Neural progenitor cell (in vitro differentiated cells): ENCODE data around the gene SLC23A2. TPM values are rescaled to one million over a fixed set of nuclear protein-coding genes. Genes with fewer than 3 reads are reported as not detected.

Experiments used
- DNase-seq: peaks from one replicate; pipeline ENCODE4 v3.0.0-alpha.2; 2016; ENCODE audit warnings: low spot score
- H2AFZ ChIP-seq: fragments of 200-600 bp; sonication (generic); replicated peaks from 2 replicates; pipeline ENCODE4 v1.6.1; 2016; ENCODE audit warnings: antibody characterized with exemption
- H3F3A ChIP-seq: fragments of 200-600 bp; sonication (generic); 2 replicates; pipeline ENCODE4 v1.6.1; 2016; ENCODE audit warnings: antibody characterized with exemption, low read depth
- H3K27ac ChIP-seq: fragments of 200-600 bp; sonication (generic); 2 replicates; pipeline ENCODE4 v1.5.1; 2016; ENCODE audit warnings: mild to moderate bottlenecking
- H3K27me3 ChIP-seq: fragments of 200-600 bp; sonication (generic); 2 replicates; pipeline ENCODE4 v1.6.1; 2016; ENCODE audit warnings: mild to moderate bottlenecking, moderate library complexity
- H3K36me3 ChIP-seq: fragments of 200-600 bp; sonication (generic); 2 replicates; pipeline ENCODE4 v1.5.1; 2016
- H3K4me1 ChIP-seq: fragments of 200-600 bp; sonication (generic); 2 replicates; pipeline ENCODE4 v1.6.1; 2016; ENCODE audit warnings: mixed run types
- H3K4me2 ChIP-seq: fragments of 200-600 bp; sonication (generic); 2 replicates; pipeline ENCODE4 v1.6.1; 2016
- H3K4me3 ChIP-seq: fragments of 200-600 bp; sonication (generic); 2 replicates; pipeline ENCODE4 v1.5.1; 2016
- H3K79me2 ChIP-seq: fragments of 200-600 bp; sonication (generic); 2 replicates; pipeline ENCODE4 v1.6.1; 2016; ENCODE audit warnings: low read depth
- H3K9ac ChIP-seq: fragments of 200-600 bp; sonication (generic); 2 replicates; pipeline ENCODE4 v1.6.1; 2016
- H3K9me3 ChIP-seq: fragments of 200-600 bp; sonication (generic); 2 replicates; pipeline ENCODE4 v1.5.1; 2016; ENCODE audit warnings: low read depth
- H4K20me1 ChIP-seq: fragments of 200-600 bp; sonication (generic); 2 replicates; pipeline ENCODE4 v1.6.1; 2016; ENCODE audit warnings: low read depth
- H3K27ac Mint-ChIP-seq: 3 replicates; pipeline ENCODE4 v1.8.0; 2021; ENCODE audit warnings: mixed read lengths
- H3K27me3 Mint-ChIP-seq: 2 replicates; pipeline ENCODE4 v1.8.0; 2022; ENCODE audit warnings: low read depth, mild to moderate bottlenecking, inconsistent platforms, moderate library complexity, mixed read lengths; ENCODE audit not compliant: insufficient read depth
- H3K36me3 Mint-ChIP-seq: 3 replicates; pipeline ENCODE4 v1.8.0; 2021; ENCODE audit warnings: mixed read lengths
- H3K4me1 Mint-ChIP-seq: 3 replicates; pipeline ENCODE4 v1.8.0; 2021; ENCODE audit warnings: mixed read lengths
- H3K4me3 Mint-ChIP-seq: 3 replicates; pipeline ENCODE4 v1.8.0; 2021; ENCODE audit warnings: mild to moderate bottlenecking, moderate library complexity, mixed read lengths
- H3K9me3 Mint-ChIP-seq: 3 replicates; pipeline ENCODE4 v1.8.0; 2020; ENCODE audit warnings: mixed read lengths
- CTCF ChIP-seq: fragments of 200-600 bp; sonication (generic); IDR thresholded peaks from 2 replicates; pipeline ENCODE4 v1.5.1; 2017; ENCODE audit warnings: antibody characterized with exemption, mild to moderate bottlenecking
- EZH2 ChIP-seq: fragments of 200-600 bp; sonication (generic); IDR thresholded peaks from 2 replicates; pipeline ENCODE4 v1.6.1; 2017; ENCODE audit warnings: antibody characterized with exemption, mild to moderate bottlenecking, moderate library complexity
- EZH2phosphoT487 ChIP-seq: fragments of 200-600 bp; sonication (generic); IDR thresholded peaks from 2 replicates; pipeline ENCODE4 v1.6.1; 2017; ENCODE audit warnings: antibody characterized with exemption
- total RNA-seq: library from RNA; depleted of rRNA; stranded (reverse); fragments of >200 nt; gene quantifications from 2 replicates; pipeline ENCODE4 v1.2.3, GENCODE V29; 2015; ENCODE audit warnings: low replicate concordance

SLC23A2 gene
- total RNA-seq, 1 donor from 2014 or later = 13.0 TPM

GRCh38 chr20:4864311-4864752, 137.0 kb downstream of the SLC23A2 start:
- no peaks in the 10 kb centered on the region for H3K9me3 Mint-ChIP-seq

GRCh38 chr20:4862661-4863060, 138.6 kb downstream of the SLC23A2 start:
- peaks cover 3% of the 10 kb centered on the region for H3K27me3 Mint-ChIP-seq
- H3K4me1 Mint-ChIP-seq = no peaks in the 10 kb centered on the region
- Histone ChIP-seq H2AFZ (no peak overlapping the region), H3K9ac (no peak overlapping the region), H3K27me3 (no peaks in the 10 kb centered on the region), H3K36me3 (no peaks in the 10 kb centered on the region), H3K79me2 (no peaks in the 10 kb centered on the region), H3K4me2 (no peak overlapping the region), H3K4me1 (no peaks in the 10 kb centered on the region), H3K27ac (no peak overlapping the region), H3K9me3 (no peaks in the 10 kb centered on the region), H3K4me3 (no peak overlapping the region), H4K20me1 (no peaks in the 10 kb centered on the region), H3F3A (no peaks in the 10 kb centered on the region)
- DNase-seq = no peak
- peaks cover 25% of the 10 kb centered on the region for H3K36me3 Mint-ChIP-seq
- no peak for TF ChIP-seq CTCF
- no peak for TF ChIP-seq EZH2phosphoT487
- no peak for TF ChIP-seq EZH2
- H3K9me3 Mint-ChIP-seq = no peaks in the 10 kb centered on the region
- no peak overlapping the region for H3K27ac Mint-ChIP-seq
- H3K4me3 Mint-ChIP-seq = no peak overlapping the region

More at GRCh38 chr20:4864311-4864752, 137.0 kb downstream of the SLC23A2 start:
- no peak overlapping the region for H2AFZ ChIP-seq
- H3K4me3 ChIP-seq = no peak overlapping the region
- Mint-ChIP-seq H3K36me3 (peaks cover 24% of the 10 kb centered on the region), H3K27me3 (peaks cover 4% of the 10 kb centered on the region), H3K27ac (no peak overlapping the region), H3K4me1 (no peaks in the 10 kb centered on the region), H3K4me3 (no peak overlapping the region)
- H4K20me1 ChIP-seq = no peaks in the 10 kb centered on the region
- no peak overlapping the region for H3K27ac ChIP-seq
- no peaks in the 10 kb centered on the region for H3K79me2 ChIP-seq
- H3F3A ChIP-seq = no peaks in the 10 kb centered on the region
- no peak overlapping the region for H3K4me2 ChIP-seq
- no peak for DNase-seq
- H3K9ac ChIP-seq = no peak overlapping the region
- no peaks in the 10 kb centered on the region for H3K36me3 ChIP-seq
- H3K4me1 ChIP-seq = no peaks in the 10 kb centered on the region
- TF ChIP-seq EZH2phosphoT487 = no peak
- TF ChIP-seq EZH2 = no peak
- no peak for TF ChIP-seq CTCF
- no peaks in the 10 kb centered on the region for H3K27me3 ChIP-seq
- H3K9me3 ChIP-seq = no peaks in the 10 kb centered on the region

DNA sequence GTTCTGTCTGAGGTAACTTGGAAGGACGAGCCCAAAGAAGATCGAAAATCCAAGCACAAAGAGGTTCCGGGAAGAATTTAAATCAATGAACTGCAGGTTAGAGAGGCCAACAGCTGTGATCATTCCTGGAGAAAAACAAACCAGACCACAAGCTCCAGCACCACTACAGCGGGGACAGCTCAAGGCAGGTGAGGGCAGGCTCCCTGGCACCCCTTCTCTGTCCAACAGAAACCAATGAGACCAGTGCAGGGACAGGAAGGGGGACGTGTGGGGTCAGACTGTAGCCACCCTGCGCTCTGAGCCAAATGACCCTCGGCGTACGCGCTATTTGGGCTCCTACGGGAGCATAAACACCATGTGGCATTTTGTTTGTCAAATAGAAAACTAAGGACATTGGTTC, 139.3 kb downstream of the SLC23A2 start:
- H3K36me3 Mint-ChIP-seq = peaks cover 25% of the 10 kb centered on the region
- no peaks in the 10 kb centered on the region for H4K20me1 ChIP-seq
- no peaks in the 10 kb centered on the region for H3K9me3 ChIP-seq
- no peaks in the 10 kb centered on the region for H3K27me3 ChIP-seq
- H3K4me3 ChIP-seq = no peak overlapping the region
- no peak overlapping the region for H3K4me2 ChIP-seq
- no peak overlapping the region for H3K27ac Mint-ChIP-seq
- no peaks in the 10 kb centered on the region for H3K4me1 ChIP-seq
- DNase-seq = no peak
- no peak overlapping the region for H2AFZ ChIP-seq
- TF ChIP-seq EZH2phosphoT487 (no peak), EZH2 (no peak), CTCF (no peak)
- no peak overlapping the region for H3K27ac ChIP-seq
- H3K36me3 ChIP-seq = no peaks in the 10 kb centered on the region
- H3K9ac ChIP-seq = no peak overlapping the region
- peaks cover 3% of the 10 kb centered on the region for H3K27me3 Mint-ChIP-seq
- H3K4me1 Mint-ChIP-seq = no peaks in the 10 kb centered on the region
- no peaks in the 10 kb centered on the region for H3F3A ChIP-seq
- no peaks in the 10 kb centered on the region for H3K9me3 Mint-ChIP-seq
- no peaks in the 10 kb centered on the region for H3K79me2 ChIP-seq
- no peak overlapping the region for H3K4me3 Mint-ChIP-seq
